HG03432 (cell line): ENCODE results near the gene BPGM.
"Not testable (repeated sequence)": the region's sequence is repeated elsewhere in the genome, so short reads cannot be mapped to it uniquely, and the experiment has no call there.

Experiments used
- ATAC-seq: cut with Tn5 transposase; IDR thresholded peaks from one replicate; pipeline ENCODE4 v1.9.1; 2021; ENCODE audit warnings: mild to moderate bottlenecking, moderate library complexity; ENCODE audit not compliant: unreplicated experiment

The BPGM gene

DNA sequence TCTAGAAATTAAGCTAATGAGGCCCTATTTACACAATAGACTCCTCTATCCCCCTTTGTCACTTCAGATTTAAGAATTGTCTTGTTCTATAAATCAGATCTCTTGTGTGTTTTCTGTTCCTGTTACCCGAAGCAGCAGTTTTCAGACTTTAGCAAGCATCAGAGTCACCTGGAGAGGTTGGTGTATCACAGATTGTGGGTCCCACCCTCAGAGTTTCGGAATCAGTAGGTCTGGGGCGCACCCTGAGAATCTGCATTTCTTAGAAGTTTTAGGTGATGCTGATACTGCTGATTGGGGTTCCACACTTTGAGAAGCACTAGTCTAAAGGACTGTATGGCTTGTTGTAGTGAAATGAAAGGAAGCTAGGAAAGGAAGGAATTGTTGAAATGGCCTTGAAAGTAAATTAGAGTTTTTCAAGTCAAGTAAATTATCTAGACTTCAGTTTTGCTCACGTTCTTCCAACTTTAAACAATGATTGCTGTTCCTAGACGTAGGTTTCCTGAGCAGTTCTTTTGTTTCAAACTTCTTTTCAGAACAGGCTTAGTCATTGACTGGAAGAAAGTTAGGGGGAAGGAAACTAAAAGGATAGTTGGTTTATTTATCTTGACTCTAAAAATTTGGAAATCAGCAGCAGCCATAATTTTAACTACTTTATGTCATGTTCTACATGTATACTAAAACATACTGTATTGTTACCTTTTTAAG lies 15.7 kb downstream of the BPGM start:
- ATAC-seq: no peak

DNA sequence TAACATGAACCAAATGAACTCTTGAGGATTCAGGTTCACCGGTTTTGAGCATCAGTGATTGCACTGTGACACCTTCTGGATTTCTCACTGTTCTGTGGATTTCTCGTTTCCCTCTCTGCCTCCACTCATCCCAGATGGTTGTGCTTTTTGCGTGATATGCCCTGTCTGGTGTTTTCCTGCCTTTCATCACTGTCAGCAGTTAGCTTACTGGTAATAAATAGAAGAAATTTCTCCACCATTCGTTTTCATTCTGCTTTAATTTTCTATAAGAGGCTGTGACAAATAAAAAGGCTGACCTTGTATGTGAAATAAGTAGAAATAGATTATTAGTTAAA lies 16.2 kb downstream of the BPGM start:
- no peak for ATAC-seq

DNA sequence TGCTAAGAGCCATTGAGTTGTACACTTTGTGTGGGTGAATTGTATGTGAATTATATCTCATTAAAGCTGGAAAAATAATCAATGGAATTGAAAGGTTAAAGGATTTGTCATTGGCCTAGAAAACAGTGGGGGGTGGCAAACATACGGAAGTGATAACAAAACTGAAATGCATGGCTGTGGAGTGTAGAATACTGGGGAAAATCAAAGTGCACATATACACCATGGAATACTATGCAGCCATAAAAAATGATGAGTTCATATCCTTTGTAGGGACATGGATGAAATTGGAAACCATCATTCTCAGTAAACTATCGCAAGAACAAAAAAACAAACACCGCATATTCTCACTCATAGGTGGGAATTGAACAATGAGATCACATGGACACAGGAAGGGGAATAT lies 18.4 kb downstream of the BPGM start:
- not testable (repeated sequence) for ATAC-seq

DNA sequence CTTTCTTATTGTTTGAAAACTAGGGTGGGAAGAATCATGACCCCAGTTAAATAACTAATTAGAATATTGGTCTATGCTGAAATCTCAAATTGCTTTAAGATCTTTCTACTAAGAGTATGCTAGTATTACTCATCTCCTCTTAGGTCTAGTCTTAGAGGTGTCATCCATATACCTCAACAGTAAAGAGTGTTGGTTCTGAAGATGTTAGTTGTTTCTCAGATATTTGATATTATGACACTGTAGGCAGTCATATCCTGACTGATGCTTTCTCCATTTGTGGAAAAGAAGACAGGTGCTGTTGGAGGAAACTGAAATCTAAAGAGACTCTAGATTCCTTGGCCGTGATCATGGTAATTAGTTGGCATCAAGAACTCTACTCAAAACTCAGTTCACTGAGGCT lies 21.2 kb downstream of the BPGM start:
- ATAC-seq: no peak

DNA sequence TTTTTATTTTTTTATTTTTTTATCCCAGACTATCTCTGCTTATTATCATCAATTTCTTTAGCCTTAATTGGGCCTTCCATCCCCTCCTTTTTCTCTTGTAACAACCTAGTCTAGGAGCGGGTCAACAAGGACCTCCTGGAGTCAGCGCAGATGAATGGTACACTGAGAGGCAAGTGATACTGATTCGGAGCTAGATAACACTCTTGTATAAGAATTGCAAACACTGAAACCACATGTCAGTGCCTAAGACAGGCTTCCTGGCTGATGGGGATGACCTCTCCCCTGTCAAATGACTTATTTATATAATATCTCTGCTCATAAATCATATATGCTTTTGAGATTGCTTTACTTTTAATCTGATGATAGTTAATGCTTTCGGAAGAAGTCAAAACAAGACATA lies 22.7 kb downstream of the BPGM start:
- no peak for ATAC-seq

DNA sequence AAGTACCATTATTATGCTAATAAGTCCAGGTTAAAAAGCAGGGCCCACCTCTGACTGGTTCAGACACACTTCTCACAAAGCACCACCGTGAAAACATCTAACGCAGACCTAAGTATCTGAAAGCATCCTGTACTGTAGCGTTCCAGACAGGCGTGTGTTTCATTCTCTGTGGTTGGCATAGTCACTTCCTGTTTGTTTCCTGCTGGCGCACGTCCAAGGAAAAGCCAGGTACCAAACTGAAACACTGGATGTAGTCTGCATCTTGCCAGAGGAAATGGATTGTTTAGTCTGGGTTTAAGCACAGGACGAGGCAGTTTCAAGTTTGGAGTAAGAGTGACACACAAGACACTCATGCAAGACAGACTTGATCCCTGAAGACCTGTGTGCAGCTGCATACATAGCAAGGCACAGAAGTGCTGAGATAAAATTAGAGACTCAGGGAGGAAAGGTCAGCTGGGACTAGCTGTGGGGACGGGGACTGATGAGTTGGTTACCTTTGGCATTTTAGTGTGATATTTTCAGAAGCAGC lies 23.3 kb downstream of the BPGM start:
- ATAC-seq: peak; percentile 84

DNA sequence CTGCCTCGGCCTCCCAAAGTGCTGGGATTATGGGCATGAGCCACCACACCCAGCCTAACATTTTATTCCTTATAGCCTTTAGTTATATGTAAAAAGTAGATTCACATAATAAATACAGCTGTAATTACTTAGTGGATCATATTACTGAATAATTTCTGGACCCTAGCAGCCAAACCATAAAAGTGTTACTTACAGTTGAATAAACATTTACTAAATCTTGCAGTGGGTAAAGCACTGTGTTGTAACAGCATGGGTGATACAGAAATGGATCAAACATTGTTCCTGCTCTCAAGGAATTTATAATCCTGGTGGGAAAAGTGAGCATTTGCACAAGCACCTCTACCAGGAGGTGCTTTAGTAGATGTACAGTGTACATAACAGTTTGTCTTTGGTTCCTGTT lies 25.0 kb downstream of the BPGM start:
- ATAC-seq: no peak

DNA sequence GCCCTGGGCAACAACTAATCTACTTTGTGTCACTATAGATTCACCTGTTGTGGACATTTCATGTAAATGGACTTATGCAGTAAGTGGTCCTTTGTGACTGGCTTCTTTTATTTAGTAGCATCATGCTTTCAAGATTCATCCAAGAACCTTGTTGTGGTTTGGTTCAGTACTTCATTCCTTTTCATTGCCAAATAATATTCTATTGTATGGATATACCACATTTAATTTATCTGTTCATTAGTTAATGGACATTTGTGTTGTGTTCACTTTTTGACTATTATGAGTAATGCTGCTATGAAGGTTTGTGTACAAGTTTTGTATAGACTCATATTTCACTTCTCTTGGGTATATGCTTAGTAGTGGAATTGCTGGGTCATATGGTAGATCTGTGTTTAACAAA lies 27.8 kb downstream of the BPGM start:
- ATAC-seq: no peak

DNA sequence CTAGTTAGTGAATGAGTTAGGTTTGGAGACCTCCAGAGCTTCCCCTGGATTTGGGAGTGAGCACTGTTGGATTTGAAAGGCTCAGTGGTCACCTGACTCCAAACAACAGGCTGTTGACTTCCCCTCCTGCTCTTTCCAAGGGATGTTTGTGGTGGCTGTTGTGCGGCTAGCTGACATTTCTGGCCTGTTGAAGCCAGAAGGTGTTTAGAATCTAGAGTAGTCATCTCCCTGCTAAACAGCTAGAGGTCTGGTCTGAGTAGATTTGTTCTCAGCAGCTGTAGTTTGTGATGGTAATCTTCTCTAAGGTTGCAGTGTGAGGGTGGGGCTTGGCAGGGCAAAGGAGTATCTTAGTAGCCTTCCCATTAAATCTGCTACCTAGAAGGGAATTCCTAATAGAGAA lies 30.1 kb downstream of the BPGM start:
- ATAC-seq: no peak

DNA sequence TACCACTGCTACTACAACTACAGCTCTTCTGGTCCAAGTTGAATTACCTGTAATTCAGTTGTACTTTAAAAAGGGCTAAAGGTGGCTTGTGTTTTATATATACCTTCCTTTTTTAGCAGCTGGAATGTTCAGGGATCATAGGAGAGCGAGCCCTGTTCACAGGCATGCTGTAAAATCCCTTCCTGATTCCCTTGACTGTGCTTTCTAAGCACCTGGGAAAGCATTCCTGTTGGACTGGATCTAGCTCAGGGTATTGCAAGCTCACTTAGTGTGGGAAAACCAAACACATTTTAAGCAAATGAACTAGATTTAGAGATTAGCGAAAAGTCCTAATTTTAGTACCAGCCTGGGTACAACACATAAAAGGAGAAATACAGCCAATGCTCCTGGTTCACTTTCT lies 31.5 kb downstream of the BPGM start:
- ATAC-seq: no peak

DNA sequence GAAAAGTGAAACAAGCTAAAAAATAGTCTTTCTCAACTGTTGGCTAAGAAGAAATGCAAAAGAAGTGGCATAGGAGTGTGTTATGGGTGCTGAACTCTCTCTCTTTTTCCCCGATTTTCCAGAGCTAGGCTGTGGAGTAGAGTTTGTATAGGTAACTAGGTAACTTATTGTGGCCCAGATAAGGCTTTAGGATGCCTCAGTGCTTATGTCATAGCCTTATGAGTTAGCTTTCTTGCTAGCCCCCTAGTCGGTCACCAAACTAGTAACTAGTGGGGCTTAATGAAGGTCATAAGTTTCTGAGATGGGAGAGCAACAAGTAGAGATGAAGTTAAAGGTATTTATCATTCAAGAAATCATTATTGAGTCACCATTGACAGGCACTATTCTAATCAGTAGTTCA lies 32.4 kb downstream of the BPGM start:
- ATAC-seq: no peak

DNA sequence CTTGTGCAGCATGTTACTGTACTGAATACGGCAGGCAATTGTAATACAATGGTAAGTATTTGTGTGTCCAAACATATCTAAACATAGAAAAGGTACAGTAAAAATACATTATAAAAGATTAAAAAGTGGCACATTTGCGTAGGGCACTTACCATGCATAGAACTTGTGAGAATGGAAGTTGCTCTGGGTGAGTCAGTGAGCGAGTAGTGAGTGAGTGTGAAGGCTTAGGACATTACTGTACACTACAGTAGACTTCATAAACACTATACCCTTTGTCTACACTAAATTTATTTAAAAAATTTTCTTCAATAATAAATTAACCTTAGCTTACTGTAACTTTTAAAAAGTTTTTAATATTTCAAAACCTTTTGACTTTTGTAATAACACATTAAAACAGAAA lies 37.5 kb downstream of the BPGM start:
- ATAC-seq: no peak

DNA sequence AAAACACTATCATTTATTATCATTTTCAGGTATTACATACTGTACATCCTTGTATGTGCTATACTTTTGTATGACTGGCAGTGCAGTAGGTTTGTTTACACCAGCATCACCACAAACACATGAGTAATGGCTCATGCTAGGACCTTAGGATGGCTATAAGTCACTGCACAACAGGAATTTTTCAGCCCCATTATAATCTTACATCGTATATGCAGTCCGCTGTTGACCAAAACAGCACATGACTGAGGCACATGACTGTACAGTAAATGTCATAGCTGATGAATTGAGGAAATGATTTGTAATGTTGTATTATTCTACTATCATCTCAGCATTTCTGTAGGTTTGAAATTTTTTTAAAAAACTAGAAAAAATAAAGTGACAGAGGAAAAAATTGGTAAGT lies 38.6 kb downstream of the BPGM start:
- no peak for ATAC-seq

DNA sequence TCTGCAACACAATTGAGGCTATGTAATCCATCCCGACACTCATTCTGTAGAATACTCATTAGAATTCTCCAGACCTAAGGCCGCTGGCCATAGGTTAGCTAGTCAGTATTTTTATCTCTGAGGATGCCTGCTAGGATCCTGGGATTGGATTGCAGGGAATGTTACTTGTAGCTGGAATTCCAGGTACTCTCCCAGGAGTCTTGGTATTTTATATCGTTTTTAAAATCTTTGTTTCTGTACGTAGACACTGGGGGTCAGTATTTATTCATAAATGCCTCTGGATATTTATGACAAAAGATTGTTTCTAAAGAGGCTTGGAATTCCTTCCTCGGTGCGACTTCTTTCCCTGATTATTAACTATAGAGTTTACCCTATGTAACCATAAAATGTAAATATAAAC lies 40.1 kb downstream of the BPGM start:
- no peak for ATAC-seq

DNA sequence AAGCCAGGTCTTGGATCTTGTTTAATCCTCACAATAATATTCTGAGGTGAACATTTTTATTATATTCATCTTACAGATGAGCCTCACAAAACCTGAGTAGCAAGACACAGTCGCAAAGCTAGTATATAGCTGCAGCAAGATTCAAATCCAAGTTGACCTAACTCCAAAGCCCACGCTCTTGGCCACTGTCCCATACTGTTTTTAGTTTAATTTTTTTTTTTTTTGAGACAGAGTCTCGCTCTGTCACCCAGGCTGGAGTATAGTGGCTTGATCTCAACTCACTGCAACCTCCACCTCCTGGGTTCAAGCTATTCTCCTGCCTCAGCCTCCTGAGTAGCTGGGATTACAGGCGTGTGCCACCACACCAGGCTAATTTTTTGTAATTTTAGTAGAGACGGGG lies 42.9 kb downstream of the BPGM start:
- not testable (repeated sequence) for ATAC-seq

DNA sequence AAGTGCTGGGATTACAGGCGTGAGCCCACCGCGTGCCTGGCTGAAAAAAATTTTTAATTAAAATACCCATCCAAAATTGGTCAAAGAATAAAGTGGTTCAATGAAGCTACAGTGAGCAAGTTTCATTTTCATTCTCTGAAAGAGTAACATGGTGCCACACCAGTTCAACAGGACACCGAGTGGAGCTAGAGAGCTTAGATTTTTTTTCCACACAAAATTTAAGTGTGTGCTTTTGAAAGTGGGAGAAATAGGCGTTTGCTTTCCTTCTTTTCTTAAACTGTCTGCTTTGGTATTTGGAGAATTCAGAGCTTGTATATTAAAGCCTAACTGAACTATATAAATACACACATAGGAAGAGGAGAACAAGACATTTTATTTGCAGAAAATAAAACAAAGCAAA lies 43.4 kb downstream of the BPGM start:
- ATAC-seq: no peak

DNA sequence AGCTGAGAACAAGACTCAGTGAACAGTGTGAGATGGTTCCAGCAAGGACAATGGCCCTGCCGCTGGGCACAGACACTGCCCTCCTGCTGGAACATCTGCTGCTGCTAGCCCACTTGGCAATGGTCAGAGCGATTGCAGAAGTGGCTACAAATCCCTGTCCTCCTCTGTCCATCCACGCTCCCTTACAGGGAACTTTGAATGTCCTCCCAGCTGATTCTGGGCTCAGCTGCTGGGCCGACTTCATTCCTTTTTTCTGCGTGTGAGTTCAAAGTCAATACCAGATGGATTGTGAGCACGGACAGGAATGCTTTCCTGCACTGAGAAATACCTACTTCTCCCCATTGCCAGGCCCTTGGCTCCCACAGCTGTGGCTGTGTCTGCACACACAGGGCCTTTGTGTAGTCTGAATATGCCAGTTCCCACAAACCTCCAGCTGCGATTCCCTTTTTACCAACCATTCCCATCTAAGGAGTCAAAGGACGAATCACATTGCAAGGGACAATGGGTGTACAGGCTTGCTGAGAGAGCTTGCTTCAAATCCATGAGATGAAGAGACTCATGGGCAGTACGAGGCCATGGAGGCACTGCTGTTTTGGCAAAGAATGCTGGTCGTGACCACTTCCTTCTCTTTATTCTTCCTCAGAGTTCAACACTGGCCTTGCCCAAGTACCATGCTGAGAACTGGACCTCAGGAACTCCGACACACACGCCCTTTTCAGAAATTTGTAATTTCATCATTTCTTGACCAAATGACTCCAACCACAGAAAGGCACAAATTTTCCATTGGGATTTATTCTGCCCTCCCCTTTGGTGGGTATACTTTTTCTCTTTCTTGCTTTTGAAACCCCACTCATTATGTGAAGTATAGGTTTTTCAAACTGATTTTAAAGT lies 44.2 kb downstream of the BPGM start:
- ATAC-seq: no peak

DNA sequence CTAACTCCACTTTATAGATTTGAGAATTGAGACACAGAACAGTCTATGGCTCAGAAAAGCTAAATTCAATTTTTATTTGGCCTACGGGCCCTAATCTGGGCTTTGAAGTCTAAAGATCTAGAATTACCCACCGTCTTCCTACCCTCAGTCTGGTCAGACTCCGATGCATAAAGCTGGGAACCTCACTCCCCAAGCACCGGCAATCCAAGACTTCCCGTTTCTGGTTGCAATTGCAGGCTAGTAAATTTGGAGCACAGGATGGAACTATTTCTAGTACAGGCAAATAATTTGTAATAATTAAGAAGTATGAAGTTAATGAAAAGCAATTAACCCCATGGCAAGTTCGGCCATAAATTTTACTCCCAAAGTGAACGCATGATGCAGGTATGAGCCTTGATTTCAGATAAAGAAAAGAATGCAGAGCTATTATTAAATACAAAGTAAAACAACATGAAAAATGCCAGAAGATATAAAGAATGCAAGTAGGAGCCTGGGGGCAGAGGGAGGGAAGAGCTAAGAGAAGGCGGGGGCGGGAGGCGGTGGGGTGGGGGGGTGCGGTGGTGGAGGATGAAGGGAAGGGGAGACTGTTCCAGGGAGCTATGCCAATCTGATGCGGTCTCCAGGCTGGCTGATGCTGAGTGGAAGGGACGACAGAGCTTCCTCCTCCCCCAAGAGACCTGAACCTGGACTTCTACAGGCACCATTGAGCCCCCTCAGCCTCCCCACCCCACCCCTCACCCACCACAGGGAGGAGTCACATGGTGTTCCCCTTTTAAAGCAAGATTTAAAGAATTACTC lies 45.1 kb downstream of the BPGM start:
- no peak for ATAC-seq

DNA sequence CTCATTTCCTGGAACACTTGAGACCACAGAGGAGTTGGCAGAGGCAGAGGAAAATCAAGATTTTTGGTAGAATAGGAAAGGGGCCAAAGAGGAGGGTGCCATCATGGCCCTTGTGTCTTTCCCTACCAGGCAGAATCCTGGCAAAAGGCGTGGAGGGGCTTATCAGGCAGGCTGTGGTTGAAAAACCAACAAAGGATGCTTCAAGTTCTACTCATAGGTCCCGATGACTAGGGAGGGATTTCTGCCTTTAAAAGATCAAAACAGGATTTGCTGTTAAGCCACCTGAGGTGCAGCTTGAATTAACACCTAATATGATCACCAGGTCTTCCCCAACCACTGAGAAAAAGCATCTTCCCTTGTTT lies 45.7 kb downstream of the BPGM start:
- ATAC-seq: no peak

DNA sequence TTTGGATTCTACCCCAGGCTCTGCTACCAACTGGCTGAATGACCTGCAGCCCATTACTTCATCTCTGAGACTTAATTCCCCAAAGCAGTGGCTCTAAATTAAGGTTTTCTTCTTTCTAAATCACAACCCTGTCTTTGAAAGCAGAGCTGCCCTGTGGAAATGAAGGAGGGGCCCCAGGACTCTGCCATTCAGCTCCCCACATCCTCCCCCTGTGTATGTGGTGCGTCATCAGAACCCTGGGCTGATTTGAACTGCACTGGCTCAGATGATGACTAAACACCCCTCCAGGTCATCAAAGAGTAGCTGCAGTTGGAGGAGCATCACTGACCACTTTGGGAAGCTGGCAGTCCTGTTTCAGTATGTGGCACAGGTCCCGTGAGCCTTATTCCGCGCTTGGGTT lies 46.6 kb downstream of the BPGM start:
- ATAC-seq: no peak

DNA sequence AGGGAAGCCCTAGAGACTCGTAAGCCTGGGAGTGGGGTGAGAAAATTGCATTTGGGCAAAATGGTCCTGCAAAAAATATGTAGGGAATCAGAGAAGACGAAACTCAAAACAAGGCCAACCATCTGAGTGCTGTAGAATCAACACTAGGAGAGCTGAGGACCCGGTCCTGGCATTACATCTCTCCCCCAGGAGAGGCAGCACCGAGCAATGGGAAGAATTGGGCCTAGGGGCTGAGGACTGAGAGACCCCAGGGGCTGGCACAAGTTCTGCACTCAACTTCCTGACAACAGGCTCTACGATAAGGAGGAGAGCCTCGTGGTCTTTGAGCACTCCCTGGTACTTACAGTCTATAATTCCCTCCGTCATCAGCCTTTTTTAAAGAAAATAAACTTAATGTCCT lies 47.6 kb downstream of the BPGM start:
- no peak for ATAC-seq

DNA sequence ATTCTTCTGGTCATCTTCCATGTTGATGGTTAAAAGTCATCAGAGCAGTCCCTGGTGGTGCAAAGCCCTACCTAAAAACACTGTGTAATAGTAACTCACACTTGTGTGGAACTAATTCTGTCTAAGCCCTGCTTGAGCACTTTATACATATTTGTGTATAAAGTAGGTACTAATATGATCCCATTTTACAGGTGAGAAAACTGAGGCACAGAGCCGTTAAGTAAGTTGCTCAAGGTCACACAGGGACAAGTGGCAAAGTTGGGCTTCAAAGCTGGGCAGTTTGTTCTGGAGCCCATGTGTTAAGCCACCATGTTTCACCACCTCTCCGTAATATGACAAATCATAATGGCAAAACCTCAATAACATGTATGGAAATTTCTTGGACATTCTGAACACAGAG lies 48.1 kb downstream of the BPGM start:
- no peak for ATAC-seq
